Parathyroid adenoma (tissue), 2 donors: ENCODE data around the gene EVI5L.

Source experiments
- H2AFZ ChIP-seq: fragments of 300-600 bp; sonication (generic); one replicate; pipeline ENCODE4 v1.7.0; 2017; ENCODE audit warnings: antibody characterized with exemption, mild to moderate bottlenecking
- H3K27ac ChIP-seq: fragments of 300-600 bp; sonication (generic); one replicate; pipeline ENCODE4 v1.7.0; 2017
- H3K27me3 ChIP-seq: fragments of 300-600 bp; sonication (generic); one replicate; pipeline ENCODE4 v1.7.0; 2017; ENCODE audit warnings: low read length; ENCODE audit not compliant: control insufficient read depth, insufficient read depth
- H3K36me3 ChIP-seq: fragments of 300-600 bp; sonication (generic); one replicate; pipeline ENCODE4 v1.7.0; 2017; ENCODE audit warnings: low read length; ENCODE audit not compliant: control insufficient read depth, insufficient read depth
- H3K4me1 ChIP-seq: fragments of 300-600 bp; sonication (generic); one replicate; pipeline ENCODE4 v1.7.0; 2017; ENCODE audit warnings: control low read depth
- H3K4me2 ChIP-seq: fragments of 300-600 bp; sonication (generic); one replicate; pipeline ENCODE4 v1.7.0; 2017; ENCODE audit warnings: low read length
- H3K4me3 ChIP-seq: fragments of 300-600 bp; sonication (generic); one replicate; pipeline ENCODE4 v1.7.0; 2017; ENCODE audit warnings: low read depth, low read length
- H3K79me2 ChIP-seq: fragments of 300-600 bp; sonication (generic); one replicate; pipeline ENCODE4 v1.7.0; 2017; ENCODE audit warnings: control low read depth
- H3K9ac ChIP-seq: fragments of 300-600 bp; sonication (generic); one replicate; pipeline ENCODE4 v1.7.0; 2017; ENCODE audit warnings: mild to moderate bottlenecking
- H3K9me3 ChIP-seq: fragments of 300-600 bp; sonication (generic); one replicate; pipeline ENCODE4 v1.7.0; 2017; ENCODE audit warnings: low read length; ENCODE audit not compliant: control insufficient read depth
- TF ChIP-seq, protein P1 (sequence below): fragments of 300-600 bp; sonication (generic); IDR thresholded peaks from one replicate; pipeline ENCODE4 v1.7.0; 2017; ENCODE audit warnings: antibody characterized with exemption, mild to moderate bottlenecking
- donor health status: primary hyperparathyroidism.

EVI5L gene

GRCh38 chr19:7907544-7907943, 77.5 kb downstream of the EVI5L start:
- H3K4me2 ChIP-seq, result no peak overlapping the region
- no peak overlapping the region for H3K27ac ChIP-seq
- H3K9me3 ChIP-seq, result no peaks in the 10 kb centered on the region
- no peaks in the 10 kb centered on the region for H3K27me3 ChIP-seq
- H3K36me3 ChIP-seq, result no peaks in the 10 kb centered on the region
- no peak overlapping the region for H2AFZ ChIP-seq
- no peak overlapping the region for H3K4me3 ChIP-seq
- H3K9ac ChIP-seq, result no peak overlapping the region
- peaks cover 19% of the 10 kb centered on the region for H3K4me1 ChIP-seq
- TF ChIP-seq, protein P1, sequence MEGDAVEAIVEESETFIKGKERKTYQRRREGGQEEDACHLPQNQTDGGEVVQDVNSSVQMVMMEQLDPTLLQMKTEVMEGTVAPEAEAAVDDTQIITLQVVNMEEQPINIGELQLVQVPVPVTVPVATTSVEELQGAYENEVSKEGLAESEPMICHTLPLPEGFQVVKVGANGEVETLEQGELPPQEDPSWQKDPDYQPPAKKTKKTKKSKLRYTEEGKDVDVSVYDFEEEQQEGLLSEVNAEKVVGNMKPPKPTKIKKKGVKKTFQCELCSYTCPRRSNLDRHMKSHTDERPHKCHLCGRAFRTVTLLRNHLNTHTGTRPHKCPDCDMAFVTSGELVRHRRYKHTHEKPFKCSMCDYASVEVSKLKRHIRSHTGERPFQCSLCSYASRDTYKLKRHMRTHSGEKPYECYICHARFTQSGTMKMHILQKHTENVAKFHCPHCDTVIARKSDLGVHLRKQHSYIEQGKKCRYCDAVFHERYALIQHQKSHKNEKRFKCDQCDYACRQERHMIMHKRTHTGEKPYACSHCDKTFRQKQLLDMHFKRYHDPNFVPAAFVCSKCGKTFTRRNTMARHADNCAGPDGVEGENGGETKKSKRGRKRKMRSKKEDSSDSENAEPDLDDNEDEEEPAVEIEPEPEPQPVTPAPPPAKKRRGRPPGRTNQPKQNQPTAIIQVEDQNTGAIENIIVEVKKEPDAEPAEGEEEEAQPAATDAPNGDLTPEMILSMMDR, result no peak
- peaks cover 37% of the 10 kb centered on the region for H3K79me2 ChIP-seq

GRCh38 chr19:7908078-7908699, 78.2 kb downstream of the EVI5L start:
- no peak overlapping the region for H3K4me3 ChIP-seq
- no peak overlapping the region for H3K9ac ChIP-seq
- no peak overlapping the region for H3K4me2 ChIP-seq
- peaks cover 13% of the 10 kb centered on the region for H3K4me1 ChIP-seq
- H3K27ac ChIP-seq, result no peak overlapping the region
- no peak overlapping the region for H2AFZ ChIP-seq
- H3K9me3 ChIP-seq, result no peaks in the 10 kb centered on the region
- no peaks in the 10 kb centered on the region for H3K27me3 ChIP-seq
- no peaks in the 10 kb centered on the region for H3K36me3 ChIP-seq
- TF ChIP-seq, protein P1, result no peak
- peaks cover 37% of the 10 kb centered on the region for H3K79me2 ChIP-seq

GRCh38 chr19:7908742-7909461, 78.9 kb downstream of the EVI5L start:
- no peak overlapping the region for H3K4me2 ChIP-seq
- H3K27me3 ChIP-seq, result no peaks in the 10 kb centered on the region
- H3K4me1 ChIP-seq, result peaks cover 13% of the 10 kb centered on the region
- no peak overlapping the region for H3K27ac ChIP-seq
- no peaks in the 10 kb centered on the region for H3K36me3 ChIP-seq
- peaks cover 37% of the 10 kb centered on the region for H3K79me2 ChIP-seq
- H3K4me3 ChIP-seq, result no peak overlapping the region
- H3K9me3 ChIP-seq, result no peaks in the 10 kb centered on the region
- H3K9ac ChIP-seq, result no peak overlapping the region
- no peak overlapping the region for H2AFZ ChIP-seq
- TF ChIP-seq, protein P1, result no peak

DNA sequence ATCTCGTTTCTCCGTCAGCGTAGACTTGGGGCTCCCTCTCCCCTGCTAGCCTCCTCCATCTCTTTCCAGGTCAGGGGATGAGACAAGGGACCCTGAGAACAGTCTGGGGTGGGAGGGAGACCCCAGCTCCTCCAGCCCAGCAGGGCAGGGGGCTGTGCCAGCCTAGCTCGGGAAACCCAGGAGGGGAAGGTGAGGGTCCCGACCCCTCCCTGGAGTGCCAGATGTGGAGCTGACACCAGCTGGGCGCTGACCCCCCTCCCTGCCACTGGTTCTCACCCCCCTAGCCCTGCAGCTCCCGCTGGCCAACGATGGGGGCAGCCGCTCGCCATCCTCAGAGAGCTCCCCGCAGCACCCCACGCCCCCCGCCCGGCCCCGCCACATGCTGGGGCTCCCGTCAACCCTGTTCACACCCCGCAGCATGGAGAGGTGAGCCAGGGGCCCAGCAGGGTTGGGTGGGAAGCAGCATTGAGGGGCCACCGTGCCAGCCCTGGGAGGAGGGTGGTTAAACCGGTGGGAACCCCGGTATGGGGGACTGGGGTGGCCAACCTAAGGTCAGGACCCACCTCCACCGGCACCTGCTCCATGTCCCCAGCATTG, 79.6 kb downstream of the EVI5L start:
- Histone ChIP-seq H3K9me3 (no peaks in the 10 kb centered on the region), H3K36me3 (no peaks in the 10 kb centered on the region), H3K27me3 (no peaks in the 10 kb centered on the region), H3K79me2 (peaks cover 31% of the 10 kb centered on the region), H3K4me2 (no peak overlapping the region), H3K27ac (no peak overlapping the region), H3K4me1 (peaks cover 13% of the 10 kb centered on the region), H3K9ac (no peak overlapping the region), H3K4me3 (no peak overlapping the region), H2AFZ (no peak overlapping the region)
- TF ChIP-seq, protein P1, result no peak
